HUES48 (cell line): ENCODE measurements around the gene CALR.
"Not testable (repeated sequence)": the region's sequence is repeated elsewhere in the genome, so short reads cannot be mapped to it uniquely, and the experiment has no call there.

Source experiments
- H3K27ac ChIP-seq: one replicate; pipeline ENCODE4 v1.7.0; 2013; ENCODE audit warnings: low read depth, low read length, inconsistent platforms
- H3K27me3 ChIP-seq: 2 replicates; pipeline ENCODE4 v1.6.1; 2013; ENCODE audit warnings: mild to moderate bottlenecking, low read length; ENCODE audit not compliant: control insufficient read depth, insufficient read depth
- H3K36me3 ChIP-seq: 2 replicates; pipeline ENCODE4 v1.6.1; 2013; ENCODE audit warnings: low read length; ENCODE audit not compliant: control insufficient read depth, insufficient read depth
- H3K4me1 ChIP-seq: 2 replicates; pipeline ENCODE4 v1.6.1; 2013; ENCODE audit warnings: mild to moderate bottlenecking, low read length; ENCODE audit not compliant: control insufficient read depth, insufficient read depth
- H3K4me3 ChIP-seq: 2 replicates; pipeline ENCODE4 v1.5.1; 2013; ENCODE audit warnings: mild to moderate bottlenecking, low read depth, low read length
- H3K9ac ChIP-seq: 2 replicates; pipeline ENCODE4 v1.6.1; 2013; ENCODE audit warnings: mild to moderate bottlenecking, low read depth, low read length, moderate library complexity
- H3K9me3 ChIP-seq: 2 replicates; pipeline ENCODE4 v1.6.1; 2013; ENCODE audit warnings: low read length; ENCODE audit not compliant: control insufficient read depth, insufficient read depth

Gene CALR

GRCh38 chr19:12946731-12947496, 8.5 kb downstream of the CALR start:
- peak overlapping the region; percentile 83 for H3K9ac ChIP-seq
- peak overlapping the region; percentile 100 for H3K27ac ChIP-seq
- H3K36me3 ChIP-seq: peaks cover 72% of the 10 kb centered on the region
- H3K27me3 ChIP-seq: no peaks in the 10 kb centered on the region
- H3K4me1 ChIP-seq: 0 out of 2 replicates have a peak, but pooled peaks cover 8% of the 10 kb centered on the region
- no peaks in the 10 kb centered on the region for H3K9me3 ChIP-seq
- peak overlapping the region; percentile 87 for H3K4me3 ChIP-seq

- Histone ChIP-seq H3K4me1 (0 out of 2 replicates have a peak, but pooled peaks cover 14% of the 10 kb centered on the region), H3K27me3 (no peaks in the 10 kb centered on the region), H3K27ac (no peak overlapping the region), H3K4me3 (no peak overlapping the region), H3K36me3 (peaks cover 70% of the 10 kb centered on the region), H3K9me3 (no peaks in the 10 kb centered on the region), H3K9ac (no peak overlapping the region)
Measured at GRCh38 chr19:12947702-12948611, 9.5 kb downstream of the CALR start.

GRCh38 chr19:12948612-12949362, 10.4 kb downstream of the CALR start:
- Histone ChIP-seq H3K9ac (no peak overlapping the region), H3K4me1 (0 out of 2 replicates have a peak, but pooled peaks cover 14% of the 10 kb centered on the region), H3K4me3 (no peak overlapping the region), H3K9me3 (no peaks in the 10 kb centered on the region), H3K27me3 (no peaks in the 10 kb centered on the region), H3K36me3 (peaks cover 70% of the 10 kb centered on the region), H3K27ac (no peak overlapping the region)

GRCh38 chr19:12949363-12950283, 11.2 kb downstream of the CALR start:
- Histone ChIP-seq H3K9me3 (no peaks in the 10 kb centered on the region), H3K4me1 (0 out of 2 replicates have a peak, but pooled peaks cover 14% of the 10 kb centered on the region), H3K27ac (no peak overlapping the region), H3K4me3 (no peak overlapping the region), H3K9ac (no peak overlapping the region), H3K27me3 (no peaks in the 10 kb centered on the region), H3K36me3 (peaks cover 70% of the 10 kb centered on the region)

- not testable (repeated sequence) for H3K9me3 ChIP-seq, H3K27me3 ChIP-seq, H3K9ac ChIP-seq, H3K4me3 ChIP-seq
- Histone ChIP-seq H3K36me3 (peaks cover 73% of the 10 kb centered on the region), H3K4me1 (peaks cover 18% of the 10 kb centered on the region), H3K27ac (peak overlapping the region; percentile 4)
Measured at GRCh38 chr19:12952050-12952449, 13.6 kb downstream of the CALR start.

GRCh38 chr19:12952488-12953137, 14.2 kb downstream of the CALR start:
- Histone ChIP-seq H3K27ac (peak overlapping the region; percentile 47), H3K9me3 (no peaks in the 10 kb centered on the region), H3K4me1 (peaks cover 15% of the 10 kb centered on the region), H3K9ac (no peak overlapping the region; the same call in 1 of the 2 replicates), H3K27me3 (no peaks in the 10 kb centered on the region), H3K4me3 (no peak overlapping the region), H3K36me3 (peaks cover 72% of the 10 kb centered on the region)

GRCh38 chr19:12953138-12953798, 14.9 kb downstream of the CALR start:
- H3K9ac ChIP-seq: no peak overlapping the region
- no peak overlapping the region for H3K4me3 ChIP-seq
- H3K27me3 ChIP-seq: no peaks in the 10 kb centered on the region
- no peaks in the 10 kb centered on the region for H3K9me3 ChIP-seq
- peaks cover 65% of the 10 kb centered on the region for H3K36me3 ChIP-seq
- H3K27ac ChIP-seq: peak overlapping the region; percentile 8
- peaks cover 15% of the 10 kb centered on the region for H3K4me1 ChIP-seq

GRCh38 chr19:12953799-12954611, 15.6 kb downstream of the CALR start:
- Histone ChIP-seq H3K9ac (no peak overlapping the region), H3K36me3 (peaks cover 58% of the 10 kb centered on the region), H3K4me1 (peaks cover 15% of the 10 kb centered on the region), H3K9me3 (no peaks in the 10 kb centered on the region), H3K4me3 (no peak overlapping the region), H3K27ac (no peak overlapping the region), H3K27me3 (no peaks in the 10 kb centered on the region)

- Histone ChIP-seq H3K9me3 (no peaks in the 10 kb centered on the region), H3K9ac (no peak overlapping the region), H3K4me1 (peaks cover 15% of the 10 kb centered on the region), H3K27ac (no peak overlapping the region), H3K36me3 (peaks cover 52% of the 10 kb centered on the region), H3K27me3 (no peaks in the 10 kb centered on the region), H3K4me3 (no peak overlapping the region)
Measured at GRCh38 chr19:12954612-12954962, 16.2 kb downstream of the CALR start.
